ENCODE measurements around the gene UBA5.
A peak's percentile ranks its signal among the peaks of the same experiment; 100 is the strongest.
"Not testable (repeated sequence)": the region's sequence is repeated elsewhere in the genome, so short reads cannot be mapped to it uniquely, and the experiment has no call there.

UBA5 gene

GRCh38 chr3:132660052-132660810, at the start of gene UBA5:
Gene UBA5, plus strand, starts transcription at chr3:132660329. Its CDS starts 209 bp downstream, at chr3:132660538.
- no peak for DNase-seq (ENCODE audit: low read depth)

- DNase-seq (ENCODE audit: low read depth) = not testable (repeated sequence)
Observed at GRCh38 chr3:132615301-132615700, 44.8 kb upstream of the UBA5 start.

GRCh38 chr3:132615881-132616280, 44.2 kb upstream of the UBA5 start:
- DNase-seq (ENCODE audit: low read depth) = no peak

- no peak for DNase-seq (ENCODE audit: low read depth)
Observed at GRCh38 chr3:132616780-132617179, 43.3 kb upstream of the UBA5 start.

- no peak for DNase-seq (ENCODE audit: low read depth)
Observed at GRCh38 chr3:132622148-132622547, 38.0 kb upstream of the UBA5 start.

GRCh38 chr3:132622761-132623160, 37.4 kb upstream of the UBA5 start:
- DNase-seq (ENCODE audit: low read depth) = no peak

- DNase-seq (ENCODE audit: low read depth) = no peak
Observed at GRCh38 chr3:132623646-132624045, 36.5 kb upstream of the UBA5 start.

- no peak for DNase-seq (ENCODE audit: low read depth)
Observed at GRCh38 chr3:132624790-132625189, 35.3 kb upstream of the UBA5 start.

GRCh38 chr3:132625613-132626012, 34.5 kb upstream of the UBA5 start:
- no peak for DNase-seq (ENCODE audit: low read depth)

GRCh38 chr3:132626955-132627354, 33.2 kb upstream of the UBA5 start:
- DNase-seq (ENCODE audit: low read depth) = no peak

- no peak for DNase-seq (ENCODE audit: low read depth)
Observed at GRCh38 chr3:132628157-132628556, 32.0 kb upstream of the UBA5 start.

- peak; percentile 47 for DNase-seq (ENCODE audit: low read depth)
Observed at GRCh38 chr3:132629928-132630327, 30.2 kb upstream of the UBA5 start.

- DNase-seq (ENCODE audit: low read depth) = no peak
Observed at GRCh38 chr3:132630612-132631011, 29.5 kb upstream of the UBA5 start.

GRCh38 chr3:132635052-132635451, 25.1 kb upstream of the UBA5 start:
- no peak for DNase-seq (ENCODE audit: low read depth)

- DNase-seq (ENCODE audit: low read depth) = no peak
Observed at GRCh38 chr3:132637590-132637989, 22.5 kb upstream of the UBA5 start.

GRCh38 chr3:132638706-132639105, 21.4 kb upstream of the UBA5 start:
- no peak for DNase-seq (ENCODE audit: low read depth)

- not testable (repeated sequence) for DNase-seq (ENCODE audit: low read depth)
Observed at GRCh38 chr3:132641427-132641826, 18.7 kb upstream of the UBA5 start.

- DNase-seq (ENCODE audit: low read depth) = no peak
Observed at GRCh38 chr3:132641837-132642538, 18.1 kb upstream of the UBA5 start.

- DNase-seq (ENCODE audit: low read depth) = no peak
Observed at GRCh38 chr3:132642539-132642847, 17.6 kb upstream of the UBA5 start.

- DNase-seq (ENCODE audit: low read depth) = no peak
Observed at GRCh38 chr3:132643366-132643765, 16.8 kb upstream of the UBA5 start.

- no peak for DNase-seq (ENCODE audit: low read depth)
Observed at GRCh38 chr3:132645058-132645457, 15.1 kb upstream of the UBA5 start.

GRCh38 chr3:132650153-132650552, 10.0 kb upstream of the UBA5 start:
- no peak for DNase-seq (ENCODE audit: low read depth)

- no peak for DNase-seq (ENCODE audit: low read depth)
Observed at GRCh38 chr3:132652640-132653270, 7.4 kb upstream of the UBA5 start.

Data from non-pigmented ciliary epithelial cell (primary cell).